GM13976 (cell line): ENCODE measurements around the gene WDR31.

Experiments
- DNase-seq: peaks from one replicate; pipeline ENCODE4 v3.0.0; 2012; ENCODE audit warnings: low spot score
- CTCF ChIP-seq: IDR thresholded peaks from 2 replicates; pipeline ENCODE4 v1.5.1; 2012; ENCODE audit warnings: borderline replicate concordance, mild to moderate bottlenecking; ENCODE audit not compliant: insufficient read depth; ENCODE audit errors: extremely low read depth, missing control alignments, control extremely low read depth
- in situ Hi-C: fragments of 300-500 bp; cut with MboI; formaldehyde crosslinking; loops from one replicate; pipeline ENCODE4 v1.12.0; 2022; ENCODE audit warnings: low sequenced_read_pairs, mixed read lengths, inconsistent platforms; ENCODE audit not compliant: unreplicated experiment

The WDR31 gene

GRCh38 chr9:113349066-113349444 is 9.0 kb upstream of the WDR31 start:
- TF ChIP-seq CTCF = no peak
- in situ Hi-C loops = no loop called here
- DNase-seq = no peak

- TF ChIP-seq CTCF = no peak
- DNase-seq = no peak
- in situ Hi-C loops = no loop called here
Measured at GRCh38 chr9:113348437-113348836, 8.4 kb upstream of the WDR31 start.

- in situ Hi-C loops = no loop called here
- no peak for DNase-seq
- no peak for TF ChIP-seq CTCF
Measured at GRCh38 chr9:113345671-113346070, 5.6 kb upstream of the WDR31 start.

GRCh38 chr9:113345190-113345589 is 5.1 kb upstream of the WDR31 start:
- no peak for TF ChIP-seq CTCF
- no peak for DNase-seq
- in situ Hi-C loops = no loop called here

- in situ Hi-C loops = no loop called here
- DNase-seq = no peak
- no peak for TF ChIP-seq CTCF
Measured at GRCh38 chr9:113343732-113344231, 3.7 kb upstream of the WDR31 start.

GRCh38 chr9:113341712-113342410 is 1.8 kb upstream of the WDR31 start:
- in situ Hi-C loops = no loop called here
- no peak for TF ChIP-seq CTCF
- DNase-seq = no peak
